Measurements from ENCODE around the gene SCARF2.

- TF ChIP-seq CTCF (IDR thresholded peaks at IDR 0.05; ENCODE audit: low read depth, low read length) (no peak), EZH2phosphoT487 (IDR thresholded peaks at IDR 0.05; ENCODE audit: low read depth) (no peak)
Observed at GRCh38 chr22:20398420-20398819, 39.2 kb downstream of the SCARF2 start.

All from OCI-LY3 (cell line).